ACC112 (cell line): ENCODE measurements around the gene STUM.

ENCODE experiments used
- H2AFZ ChIP-seq: fragments of 200-600 bp; sonication (generic); one replicate; pipeline ENCODE4 v1.6.0; 2017; ENCODE audit warnings: antibody characterized with exemption, low read length; ENCODE audit not compliant: unreplicated experiment
- H3K27ac ChIP-seq: fragments of 200-600 bp; sonication (generic); 2 replicates; pipeline ENCODE4 v1.5.1; 2014; ENCODE audit warnings: low read depth, mild to moderate bottlenecking, antibody characterized with exemption, low read length, moderate library complexity
- H3K27me3 ChIP-seq: fragments of 200-600 bp; sonication (generic); 2 replicates; pipeline ENCODE4 v1.6.1; 2014; ENCODE audit warnings: mild to moderate bottlenecking, antibody characterized with exemption, low read length, moderate library complexity, mixed read lengths; ENCODE audit not compliant: insufficient read depth
- H3K36me3 ChIP-seq: fragments of 200-600 bp; sonication (generic); 2 replicates; pipeline ENCODE4 v1.6.1; 2016; ENCODE audit warnings: mild to moderate bottlenecking, antibody characterized with exemption, low read length, moderate library complexity, mixed read lengths; ENCODE audit not compliant: insufficient read depth
- H3K4me1 ChIP-seq: fragments of 200-600 bp; sonication (generic); one replicate; pipeline ENCODE4 v1.6.1; 2016; ENCODE audit warnings: low read length, mixed read lengths; ENCODE audit not compliant: insufficient read depth, unreplicated experiment, control insufficient read depth
- H3K4me3 ChIP-seq: fragments of 200-600 bp; sonication (generic); 2 replicates; pipeline ENCODE4 v1.5.1; 2014; ENCODE audit warnings: mild to moderate bottlenecking, low read depth, low read length
- H3K79me2 ChIP-seq: fragments of 200-600 bp; sonication (generic); one replicate; pipeline ENCODE4 v1.6.0; 2016; ENCODE audit warnings: low read length; ENCODE audit not compliant: control insufficient read depth, unreplicated experiment, insufficient read depth

Gene STUM

GRCh38 chr1:226655251-226656163 is 106.9 kb downstream of the STUM start:
- Histone ChIP-seq H2AFZ (no peak overlapping the region), H3K36me3 (no peaks in the 10 kb centered on the region), H3K4me3 (no peak overlapping the region), H3K79me2 (no peaks in the 10 kb centered on the region), H3K4me1 (peaks cover 26% of the 10 kb centered on the region), H3K27me3 (no peaks in the 10 kb centered on the region), H3K27ac (no peak overlapping the region; the same call in 1 of the 2 replicates)

GRCh38 chr1:226656201-226656600 is 107.6 kb downstream of the STUM start:
- H3K27ac ChIP-seq, result peak overlapping the region; percentile 61; the same call in 1 of the 2 replicates

GRCh38 chr1:226656601-226657277 is 108.2 kb downstream of the STUM start:
- Histone ChIP-seq H2AFZ (no peak overlapping the region), H3K27me3 (no peaks in the 10 kb centered on the region), H3K79me2 (no peaks in the 10 kb centered on the region), H3K4me1 (peaks cover 33% of the 10 kb centered on the region), H3K4me3 (0 out of 2 replicates have a peak overlapping the region, but pooled peaks have one; percentile 18), H3K27ac (peak overlapping the region; percentile 61; the same call in 1 of the 2 replicates), H3K36me3 (no peaks in the 10 kb centered on the region)

More at GRCh38 chr1:226656201-226656600, 107.6 kb downstream of the STUM start:
- Histone ChIP-seq H2AFZ (no peak overlapping the region), H3K4me3 (no peak overlapping the region), H3K36me3 (no peaks in the 10 kb centered on the region), H3K4me1 (peaks cover 27% of the 10 kb centered on the region), H3K79me2 (no peaks in the 10 kb centered on the region), H3K27me3 (no peaks in the 10 kb centered on the region)

- no peaks in the 10 kb centered on the region for H3K79me2 ChIP-seq
- H3K36me3 ChIP-seq, result no peaks in the 10 kb centered on the region
- no peaks in the 10 kb centered on the region for H3K27me3 ChIP-seq
- peaks cover 43% of the 10 kb centered on the region for H3K4me1 ChIP-seq
- H3K27ac ChIP-seq, result no peak overlapping the region
- no peak overlapping the region for H3K4me3 ChIP-seq
- no peak overlapping the region for H2AFZ ChIP-seq
Observed at GRCh38 chr1:226657895-226658545, 109.5 kb downstream of the STUM start.

- Histone ChIP-seq H3K4me3 (no peak overlapping the region), H3K27me3 (no peaks in the 10 kb centered on the region), H3K36me3 (no peaks in the 10 kb centered on the region), H2AFZ (no peak overlapping the region), H3K27ac (no peak overlapping the region), H3K4me1 (peaks cover 49% of the 10 kb centered on the region), H3K79me2 (no peaks in the 10 kb centered on the region)
Observed at GRCh38 chr1:226658546-226659125, 110.1 kb downstream of the STUM start.
